Jurkat, Clone E6-1 (cell line): Measurements from ENCODE around the gene ZMYND15. TPM values are rescaled to one million over a fixed set of nuclear protein-coding genes. Genes with fewer than 3 reads are reported as not detected.
"Not testable (repeated sequence)": the region's sequence is repeated elsewhere in the genome, so short reads cannot be mapped to it uniquely, and the experiment has no call there.

Source experiments
- DNase-seq: peaks from one replicate; pipeline ENCODE4 v3.0.0-alpha.2; 2011; ENCODE audit warnings: low read depth, low spot score
- H3K4me3 ChIP-seq: 2 replicates; pipeline ENCODE4 v1.5.1; 2011; ENCODE audit warnings: mild to moderate bottlenecking, low read length, control low read depth, moderate library complexity
- polyA plus RNA-seq: library from polyadenylated mRNA; unstranded; fragments of >200 nt; gene quantifications from one replicate; pipeline ENCODE4 v1.2.1, GENCODE V29; 2012; ENCODE audit warnings: missing spikeins; ENCODE audit not compliant: insufficient read length, insufficient read depth

Gene ZMYND15, protein sequence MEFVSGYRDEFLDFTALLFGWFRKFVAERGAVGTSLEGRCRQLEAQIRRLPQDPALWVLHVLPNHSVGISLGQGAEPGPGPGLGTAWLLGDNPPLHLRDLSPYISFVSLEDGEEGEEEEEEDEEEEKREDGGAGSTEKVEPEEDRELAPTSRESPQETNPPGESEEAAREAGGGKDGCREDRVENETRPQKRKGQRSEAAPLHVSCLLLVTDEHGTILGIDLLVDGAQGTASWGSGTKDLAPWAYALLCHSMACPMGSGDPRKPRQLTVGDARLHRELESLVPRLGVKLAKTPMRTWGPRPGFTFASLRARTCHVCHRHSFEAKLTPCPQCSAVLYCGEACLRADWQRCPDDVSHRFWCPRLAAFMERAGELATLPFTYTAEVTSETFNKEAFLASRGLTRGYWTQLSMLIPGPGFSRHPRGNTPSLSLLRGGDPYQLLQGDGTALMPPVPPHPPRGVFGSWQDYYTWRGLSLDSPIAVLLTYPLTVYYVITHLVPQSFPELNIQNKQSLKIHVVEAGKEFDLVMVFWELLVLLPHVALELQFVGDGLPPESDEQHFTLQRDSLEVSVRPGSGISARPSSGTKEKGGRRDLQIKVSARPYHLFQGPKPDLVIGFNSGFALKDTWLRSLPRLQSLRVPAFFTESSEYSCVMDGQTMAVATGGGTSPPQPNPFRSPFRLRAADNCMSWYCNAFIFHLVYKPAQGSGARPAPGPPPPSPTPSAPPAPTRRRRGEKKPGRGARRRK
- polyA plus RNA-seq: not detected

DNA sequence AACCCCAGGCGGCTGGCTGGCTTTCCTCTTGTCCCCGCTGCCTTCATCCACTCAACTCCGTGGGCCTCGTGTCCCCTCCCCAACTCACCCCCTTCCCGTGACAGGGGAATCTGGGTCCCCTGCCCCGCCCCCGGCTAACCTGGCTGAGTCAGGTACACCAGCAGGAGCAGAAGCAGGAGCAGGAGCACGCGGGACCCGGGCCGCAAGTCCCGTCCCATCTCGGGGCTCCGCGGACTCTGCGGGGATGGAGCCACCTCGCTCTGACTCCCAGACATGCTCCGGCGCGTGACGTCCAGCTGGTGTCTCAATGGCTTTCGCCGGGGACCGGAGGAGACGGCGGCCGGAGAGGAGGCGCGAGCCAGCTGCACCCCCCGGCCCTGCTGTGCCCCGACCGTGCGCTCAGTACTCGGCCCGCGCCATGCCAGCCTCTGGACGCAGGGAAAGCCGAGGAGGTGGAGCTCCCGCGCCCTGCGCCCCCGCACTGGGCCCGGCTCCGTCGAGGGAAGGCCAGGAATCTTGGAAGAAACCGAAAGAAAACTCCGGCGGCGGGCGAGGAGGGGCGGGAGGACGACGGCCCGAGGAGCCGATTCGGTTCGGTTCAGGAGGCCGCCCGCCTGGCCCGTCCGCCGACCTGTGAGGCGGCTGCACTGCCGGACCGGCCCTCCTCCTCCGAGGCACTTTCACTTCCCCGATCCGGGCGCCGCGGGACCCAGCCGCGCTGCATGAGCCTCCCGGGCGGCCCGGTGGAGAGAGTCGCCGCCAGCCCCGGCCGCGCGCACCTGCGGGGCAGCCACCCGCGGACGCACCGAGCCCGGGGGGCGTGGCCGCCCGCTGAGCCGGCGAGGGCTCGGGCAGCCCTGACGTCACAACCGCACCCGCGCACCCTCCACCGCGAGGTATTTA, at the start of gene ZMYND15, which contains the start of gene CXCL16:
ZMYND15 (plus strand) TSS at position 712 of the 903 bp plus-strand sequence. CDS start 716 bp downstream, outside the sequence.
CXCL16 (minus strand) TSS at position 807 of the 903 bp plus-strand sequence; CDS start at position 218, 589 bp downstream.
- peak within 1 kb of the TSS; percentile 49 for H3K4me3 ChIP-seq
- no peak for DNase-seq

GRCh38 chr17:4689872-4690271, 49.8 kb upstream of the ZMYND15 start:
- not testable (repeated sequence) for DNase-seq

DNA sequence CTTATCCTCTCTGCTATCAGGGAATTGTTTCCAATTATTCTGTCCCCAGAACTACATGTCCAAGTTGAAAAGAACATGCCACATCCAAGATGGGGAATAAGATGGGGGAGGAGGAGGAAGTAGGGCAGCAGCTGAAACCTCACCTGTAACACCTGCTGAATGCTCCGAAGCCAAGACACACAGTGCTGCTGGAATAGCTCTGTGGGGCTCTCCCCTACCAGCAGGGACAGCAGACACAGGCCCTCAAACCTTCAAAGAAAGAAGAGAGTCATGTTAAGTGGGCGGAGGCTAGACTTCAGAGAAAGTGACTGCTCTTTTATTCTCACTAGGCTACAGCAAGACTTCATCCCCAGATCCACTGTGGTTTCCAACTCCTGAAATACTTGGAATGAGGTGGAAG, 48.9 kb upstream of the ZMYND15 start:
- no peak for DNase-seq
- no peak overlapping the region for H3K4me3 ChIP-seq

More at GRCh38 chr17:4689872-4690271, 49.8 kb upstream of the ZMYND15 start:
- not testable (repeated sequence) for H3K4me3 ChIP-seq

- no peak overlapping the region for H3K4me3 ChIP-seq
- DNase-seq: no peak
These were observed 47.9 kb upstream of the ZMYND15 start for GRCh38 chr17:4691686-4692085.

- no peak for DNase-seq
- no peak overlapping the region for H3K4me3 ChIP-seq
These were observed 46.2 kb upstream of the ZMYND15 start for GRCh38 chr17:4693416-4693815.

- H3K4me3 ChIP-seq: no peak overlapping the region
- DNase-seq: no peak
These were observed 43.2 kb upstream of the ZMYND15 start for GRCh38 chr17:4696437-4696805.

- not testable (repeated sequence) for DNase-seq, H3K4me3 ChIP-seq
These were observed 40.1 kb upstream of the ZMYND15 start for GRCh38 chr17:4699401-4700056.

DNA sequence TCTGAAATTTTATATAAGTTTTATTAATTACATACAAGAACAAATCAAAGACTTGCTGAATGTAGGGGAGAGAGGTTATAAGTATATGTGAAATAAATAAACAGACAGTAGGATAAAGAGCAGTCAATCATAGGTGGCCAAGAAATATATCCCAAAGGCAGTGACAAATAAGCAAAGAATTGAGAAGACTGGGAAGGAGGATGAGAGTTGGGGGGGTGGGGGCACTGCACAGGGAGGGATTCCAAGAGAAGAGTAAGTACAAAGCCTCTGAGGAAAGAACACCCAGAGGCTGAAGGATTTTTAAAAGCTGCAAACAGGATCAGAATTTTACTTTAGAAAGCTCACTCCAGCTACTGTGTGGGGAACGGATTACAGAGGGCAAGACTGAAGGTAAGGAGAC, 38.5 kb upstream of the ZMYND15 start:
- no peak for DNase-seq
- H3K4me3 ChIP-seq: no peak overlapping the region

DNA sequence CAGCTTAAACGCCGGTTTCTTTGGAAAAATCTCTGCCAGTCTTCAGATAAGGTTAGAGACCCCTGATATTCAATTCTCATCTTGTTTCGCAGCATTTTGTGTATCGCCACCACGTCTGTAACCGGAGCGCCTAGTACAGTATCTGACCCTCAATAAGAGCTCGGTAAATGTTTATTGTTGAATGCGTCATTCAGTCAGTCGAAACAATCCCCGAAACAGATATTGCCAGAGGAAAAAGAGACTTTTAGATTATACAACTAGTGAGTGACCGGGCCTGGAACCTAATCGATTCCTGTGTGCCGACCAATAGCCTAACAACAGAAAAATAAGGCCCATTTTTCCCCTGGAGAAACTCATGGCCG, 36.3 kb upstream of the ZMYND15 start:
- no peak for DNase-seq

DNA sequence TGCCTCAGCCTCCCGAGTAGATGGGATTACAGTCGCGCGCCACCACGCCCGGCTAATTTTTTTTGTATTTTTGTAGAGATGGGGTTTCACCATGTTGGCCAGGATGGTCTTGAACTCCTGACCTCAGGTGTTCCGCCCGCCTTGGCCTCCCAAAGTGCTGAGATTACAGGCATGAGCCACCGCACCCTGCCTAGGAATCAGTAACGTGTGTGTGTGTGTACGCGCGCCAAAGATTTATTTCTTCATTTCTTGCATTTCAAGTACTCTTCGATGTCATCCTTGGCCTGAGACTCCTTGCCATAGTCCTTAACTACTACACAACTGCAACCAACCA, 35.1 kb upstream of the ZMYND15 start:
- H3K4me3 ChIP-seq: peak overlapping the region; percentile 89
- not testable (repeated sequence) for DNase-seq

More for the DNA sequence above, 36.3 kb upstream of the ZMYND15 start:
- peak overlapping the region; percentile 89 for H3K4me3 ChIP-seq

GRCh38 chr17:4704991-4705390, 34.6 kb upstream of the ZMYND15 start:
- peak overlapping the region; percentile 89 for H3K4me3 ChIP-seq
- DNase-seq: no peak

DNA sequence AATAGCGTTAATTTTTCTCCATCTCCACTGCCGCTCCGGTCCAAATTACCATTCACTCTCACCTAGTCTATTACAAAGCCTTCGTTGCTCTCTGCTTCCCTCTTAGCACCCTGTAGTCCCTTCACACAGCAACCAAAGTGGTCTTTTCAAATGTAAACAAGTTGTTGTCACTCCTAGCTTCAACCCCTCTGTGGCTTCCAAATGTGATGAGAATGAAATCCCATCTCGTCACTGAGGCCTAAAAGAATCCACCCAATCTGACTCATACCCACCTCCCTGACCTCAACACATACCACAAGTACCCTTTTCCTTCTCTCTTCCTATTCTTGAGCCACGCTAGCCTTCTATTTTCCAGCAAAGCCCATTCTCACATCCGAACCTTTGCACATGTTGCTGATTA, 33.5 kb upstream of the ZMYND15 start:
- DNase-seq: no peak
- H3K4me3 ChIP-seq: no peak overlapping the region

GRCh38 chr17:4708436-4708835, 31.2 kb upstream of the ZMYND15 start:
- peak; percentile 80 for DNase-seq
- peak overlapping the region; percentile 7; the same call in 1 of the 2 replicates for H3K4me3 ChIP-seq

DNA sequence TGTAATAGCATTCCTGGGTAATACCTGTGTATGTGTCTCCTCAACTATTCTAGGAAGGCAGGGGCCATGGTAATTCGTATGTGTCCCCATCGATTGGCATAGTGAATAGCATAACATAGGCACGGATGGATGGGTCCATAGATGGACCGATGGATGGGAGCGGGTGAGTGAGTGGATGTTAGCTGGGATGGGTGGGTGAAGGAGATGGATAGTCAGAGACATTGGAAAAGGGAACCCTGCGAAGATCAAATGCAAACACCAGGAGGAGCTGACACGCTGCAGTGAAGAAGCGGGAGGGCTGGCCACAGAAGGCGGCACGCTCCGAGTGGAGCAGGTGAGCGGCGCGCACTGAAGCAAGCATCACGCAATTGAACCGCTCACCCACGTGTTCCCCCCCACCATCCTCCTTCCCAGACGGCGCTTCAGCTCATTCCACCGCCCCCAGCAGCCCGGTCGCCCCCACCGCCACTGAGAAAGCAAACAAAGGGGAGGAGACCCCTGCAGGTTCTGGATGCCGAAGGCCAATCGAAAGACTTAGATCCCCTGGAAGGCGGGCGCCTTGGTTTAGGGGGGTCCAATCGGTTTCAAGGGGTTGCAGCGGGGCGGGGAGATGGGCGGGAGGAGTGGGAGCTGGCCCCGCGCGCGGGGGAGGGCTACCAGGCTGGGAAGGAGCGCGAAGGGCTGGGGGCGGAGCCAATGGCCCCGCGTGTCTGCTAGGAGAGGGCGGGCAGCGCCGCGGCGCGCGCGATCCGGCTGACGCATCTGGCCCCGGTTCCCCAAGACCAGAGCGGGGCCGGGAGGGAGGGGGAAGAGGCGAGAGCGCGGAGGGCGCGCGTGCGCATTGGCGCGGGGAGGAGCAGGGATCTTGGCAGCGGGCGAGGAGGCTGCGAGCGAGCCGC, 29.6 kb upstream of the ZMYND15 start, which contains the start of gene ARRB2:
ARRB2 (plus strand) TSS at position 839 of the 899 bp plus-strand sequence. CDS start 90 bp downstream, outside the sequence.
- DNase-seq: peak; percentile 98
- peak within 1 kb of the TSS; percentile 85 for H3K4me3 ChIP-seq

DNA sequence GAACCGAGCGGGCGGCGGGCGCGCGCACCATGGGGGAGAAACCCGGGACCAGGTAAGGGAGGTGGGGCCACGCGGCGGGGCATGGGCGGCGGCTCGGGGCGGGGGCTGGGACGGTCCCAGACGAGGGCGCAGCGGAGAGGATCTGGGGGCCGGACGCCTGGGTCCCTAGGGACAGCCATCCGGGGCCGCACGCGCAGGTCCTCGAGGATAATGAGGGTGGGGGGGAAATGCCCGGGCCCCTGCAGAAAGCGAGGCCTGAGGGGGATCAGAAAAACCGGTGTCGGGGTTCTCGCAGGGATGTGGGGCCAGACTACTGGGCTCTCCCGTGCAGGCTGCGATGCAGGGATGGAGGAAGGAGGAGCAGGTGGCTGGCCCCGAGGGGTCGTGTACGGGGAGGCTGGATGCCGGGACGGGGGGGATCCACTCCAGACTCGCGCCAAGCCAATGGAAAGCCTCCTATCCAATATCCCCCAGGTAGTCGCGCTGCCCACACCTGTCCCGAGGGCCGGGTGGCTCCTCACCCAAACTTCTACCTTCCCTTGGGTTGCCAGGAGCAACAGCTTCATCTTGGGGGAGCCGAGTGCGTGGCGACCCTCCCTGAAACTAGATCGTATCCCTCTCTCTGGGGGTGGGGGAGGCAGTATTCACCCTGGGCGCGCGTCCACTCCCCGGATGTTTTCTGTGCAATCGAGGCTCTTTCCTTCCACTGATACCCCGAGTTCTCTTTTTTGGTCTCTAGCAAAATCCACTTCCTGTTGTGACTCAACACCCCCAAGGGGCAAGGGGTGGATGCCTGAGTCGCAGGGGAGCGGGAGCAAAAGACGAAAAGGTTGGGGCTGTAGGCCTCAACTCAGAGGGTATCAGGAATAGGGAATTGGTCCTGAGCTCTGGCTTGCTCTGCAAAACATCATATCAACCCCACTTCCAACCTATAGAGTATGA, 28.7 kb upstream of the ZMYND15 start:
- H3K4me3 ChIP-seq: peak overlapping the region; percentile 85
- no peak for DNase-seq

- peak overlapping the region; percentile 85 for H3K4me3 ChIP-seq
- DNase-seq: no peak
These were observed 27.9 kb upstream of the ZMYND15 start for GRCh38 chr17:4711661-4712181.
